Forelimb muscle (tissue), 1 donor: ENCODE measurements around the gene IPO9. TPM values are rescaled to one million over a fixed set of nuclear protein-coding genes. Genes with fewer than 3 reads are reported as not detected.

ENCODE experiments used
- DNase-seq: peaks from one replicate; pipeline ENCODE4 v3.0.0-alpha.2; 2013; ENCODE audit warnings: low read depth
- polyA plus RNA-seq: library from polyadenylated mRNA; unstranded; fragments of 120-200 nt; gene quantifications from one replicate; pipeline ENCODE4 v1.2.1, GENCODE V29; 2013; ENCODE audit not compliant: insufficient read length

Gene IPO9
- polyA plus RNA-seq = 41.0 TPM

DNA sequence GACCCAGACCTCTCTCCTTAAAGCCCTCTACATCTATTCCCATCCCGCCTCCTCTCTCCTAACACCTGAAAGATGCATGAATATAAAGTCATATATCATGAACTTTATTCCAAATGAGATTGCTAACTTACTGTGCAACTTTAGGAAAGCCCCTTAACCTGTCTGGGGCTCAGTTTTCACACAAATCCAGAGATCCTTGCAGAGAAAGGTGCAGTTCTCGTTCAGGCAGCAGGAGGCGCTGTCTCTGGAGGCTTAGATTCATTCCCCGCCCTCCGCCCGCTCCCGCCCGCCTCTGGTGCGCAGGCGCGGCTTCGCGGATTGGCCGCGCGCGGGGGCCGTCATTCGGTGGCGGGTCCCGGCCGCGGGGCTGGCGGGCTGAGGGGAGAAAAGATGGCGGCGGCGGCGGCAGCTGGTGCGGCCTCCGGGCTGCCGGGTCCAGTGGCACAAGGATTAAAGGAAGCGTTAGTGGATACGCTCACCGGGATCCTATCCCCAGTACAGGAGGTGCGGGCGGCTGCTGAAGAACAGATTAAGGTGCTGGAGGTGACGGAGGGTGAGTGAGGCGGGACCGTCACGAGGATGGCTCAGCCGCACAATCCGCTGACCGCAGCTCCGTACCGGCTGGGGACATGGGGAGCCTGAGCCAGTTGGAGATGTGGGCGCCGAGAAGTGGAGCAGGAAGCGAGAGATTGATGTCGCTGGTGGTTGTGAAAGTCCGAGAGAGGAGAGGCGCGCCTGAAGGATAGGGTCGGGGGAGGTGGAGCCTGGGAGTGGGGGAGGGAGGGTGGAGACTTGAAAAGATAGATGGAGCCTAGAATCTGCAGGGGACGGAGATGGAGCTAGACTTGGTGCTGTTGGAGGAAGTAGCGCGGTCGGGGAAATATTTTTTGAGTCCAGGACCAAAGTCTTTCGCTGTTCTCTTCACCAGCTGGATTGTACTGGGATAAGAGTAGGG is at the start of gene IPO9:
Gene IPO9, plus strand, starts transcription at position 338 of the 955 bp plus-strand sequence. Its CDS starts 53 bp downstream, at position 391.
- DNase-seq = peak; percentile 81

DNA sequence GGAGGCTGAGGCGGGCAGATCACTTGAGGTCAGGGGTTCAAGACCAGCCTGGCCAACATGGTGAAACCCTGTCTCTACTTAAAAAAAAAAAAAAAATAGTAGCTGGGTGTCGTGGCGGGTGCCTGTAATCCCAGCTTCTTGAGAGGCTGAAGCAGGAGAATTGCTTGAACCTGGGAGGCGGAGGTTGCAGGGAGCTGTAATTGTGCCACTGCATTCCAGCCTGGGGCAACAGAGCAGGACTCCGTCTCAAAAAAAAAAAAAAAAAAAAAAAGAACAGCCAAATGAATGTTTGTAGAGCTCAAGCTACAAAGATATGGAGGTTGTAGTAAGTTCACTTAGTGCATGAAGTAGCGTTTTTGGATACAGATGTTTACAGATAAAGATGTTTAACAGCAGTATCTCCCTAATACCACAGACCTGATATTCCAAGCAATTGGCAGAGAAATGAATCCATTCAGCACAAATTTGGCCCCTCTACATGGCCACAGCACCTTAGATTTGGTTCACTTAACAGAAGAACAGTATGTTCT is 49.5 kb upstream of the IPO9 start:
- no peak for DNase-seq

DNA sequence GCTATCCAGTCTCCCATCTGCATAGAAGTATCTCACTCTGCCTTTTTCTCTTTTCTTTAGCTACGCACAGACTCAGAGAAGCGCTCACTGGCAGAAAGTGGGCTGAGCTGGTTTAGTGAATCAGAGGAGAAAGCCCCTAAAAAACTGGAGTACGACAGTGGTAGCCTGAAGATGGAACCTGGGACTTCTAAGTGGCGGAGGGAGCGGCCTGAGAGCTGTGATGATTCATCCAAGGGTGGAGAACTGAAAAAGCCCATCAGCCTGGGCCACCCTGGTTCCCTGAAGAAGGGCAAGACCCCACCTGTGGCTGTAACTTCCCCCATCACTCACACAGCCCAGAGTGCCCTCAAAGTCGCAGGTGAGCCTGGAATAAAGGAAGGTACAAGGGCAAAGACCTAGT is 48.0 kb upstream of the IPO9 start:
- DNase-seq = no peak

DNA sequence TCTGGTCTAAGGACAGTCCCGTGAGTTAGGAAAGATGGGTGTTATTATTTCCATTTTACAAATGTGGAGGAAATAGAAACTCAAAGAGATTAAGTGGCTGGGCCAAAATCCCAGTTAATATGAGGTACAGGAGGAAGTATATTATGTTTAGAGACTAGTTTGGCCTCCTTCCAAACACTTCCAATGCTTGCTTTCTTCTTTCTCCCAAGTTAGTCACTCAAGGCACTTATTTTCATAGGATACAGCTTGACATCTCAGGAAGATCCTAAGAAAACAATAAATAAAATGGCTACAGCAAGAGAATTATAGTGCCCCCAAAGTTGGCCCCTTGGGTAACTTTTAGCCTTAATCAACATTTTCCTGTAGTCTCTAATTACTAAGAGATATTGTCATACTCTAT is 47.5 kb upstream of the IPO9 start:
- DNase-seq = no peak

DNA sequence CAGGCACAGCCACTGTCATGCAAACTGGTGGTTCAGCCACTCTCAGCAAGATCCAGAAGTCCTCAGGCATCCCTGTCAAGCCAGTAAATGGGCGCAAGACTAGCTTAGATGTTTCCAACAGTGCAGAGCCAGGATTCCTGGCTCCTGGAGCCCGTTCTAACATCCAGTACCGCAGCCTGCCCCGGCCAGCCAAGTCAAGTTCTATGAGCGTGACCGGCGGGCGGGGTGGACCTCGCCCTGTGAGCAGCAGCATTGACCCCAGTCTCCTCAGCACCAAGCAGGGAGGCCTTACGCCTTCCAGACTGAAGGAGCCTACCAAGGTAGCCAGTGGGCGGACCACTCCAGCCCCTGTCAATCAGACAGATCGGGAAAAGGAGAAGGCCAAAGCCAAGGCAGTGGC is 46.6 kb upstream of the IPO9 start:
- DNase-seq = no peak

DNA sequence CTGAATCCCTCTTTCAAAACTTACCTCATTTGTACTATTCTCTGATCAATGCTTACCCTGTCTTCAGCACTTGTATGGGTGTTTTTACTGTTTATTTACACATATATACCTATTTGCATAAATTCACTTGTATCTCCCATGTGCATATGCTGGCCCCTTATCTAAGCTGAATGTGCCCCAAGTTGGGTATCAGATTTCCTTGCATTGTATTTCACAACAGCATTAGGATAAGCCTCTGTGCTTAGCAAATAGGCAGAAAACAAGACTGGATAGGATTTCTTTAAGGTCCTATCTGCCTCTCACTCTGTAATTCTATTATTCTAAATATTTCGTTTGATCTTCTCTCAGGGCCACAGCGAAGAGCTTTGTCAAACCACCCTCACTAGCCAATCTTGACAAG is 45.9 kb upstream of the IPO9 start:
- no peak for DNase-seq

DNA sequence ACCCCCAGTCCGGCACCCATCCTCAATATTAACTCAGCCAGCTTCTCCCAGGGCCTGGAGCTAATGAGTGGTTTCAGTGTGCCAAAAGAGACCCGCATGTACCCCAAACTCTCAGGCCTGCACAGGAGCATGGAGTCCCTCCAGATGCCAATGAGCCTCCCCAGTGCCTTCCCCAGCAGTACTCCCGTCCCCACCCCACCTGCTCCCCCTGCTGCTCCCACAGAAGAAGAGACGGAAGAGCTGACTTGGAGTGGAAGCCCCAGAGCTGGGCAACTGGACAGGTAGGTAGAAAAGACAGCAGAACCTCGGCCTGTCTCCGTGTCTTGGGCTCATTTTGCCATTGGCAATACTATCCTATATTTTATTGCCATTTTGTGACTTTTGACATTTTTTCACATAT is 45.4 kb upstream of the IPO9 start:
- no peak for DNase-seq

DNA sequence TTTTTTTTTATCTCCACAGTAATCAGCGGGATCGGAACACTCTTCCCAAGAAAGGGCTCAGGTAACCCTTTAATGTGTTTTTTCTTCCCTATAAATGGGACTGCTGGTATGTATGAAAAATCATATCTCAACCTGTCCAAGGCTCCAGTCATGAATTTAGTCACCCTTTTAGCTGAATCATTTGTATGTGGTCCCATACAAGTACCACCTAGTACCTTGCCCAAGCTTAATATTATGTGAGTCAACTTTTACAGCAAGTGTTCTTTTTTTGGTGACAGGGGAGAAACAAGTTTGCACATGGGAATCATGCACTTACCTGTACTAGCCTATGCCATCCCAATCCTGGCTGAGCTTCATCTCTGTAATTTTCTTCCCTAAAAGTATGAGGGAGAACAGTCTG is 43.7 kb upstream of the IPO9 start:
- no peak for DNase-seq

DNA sequence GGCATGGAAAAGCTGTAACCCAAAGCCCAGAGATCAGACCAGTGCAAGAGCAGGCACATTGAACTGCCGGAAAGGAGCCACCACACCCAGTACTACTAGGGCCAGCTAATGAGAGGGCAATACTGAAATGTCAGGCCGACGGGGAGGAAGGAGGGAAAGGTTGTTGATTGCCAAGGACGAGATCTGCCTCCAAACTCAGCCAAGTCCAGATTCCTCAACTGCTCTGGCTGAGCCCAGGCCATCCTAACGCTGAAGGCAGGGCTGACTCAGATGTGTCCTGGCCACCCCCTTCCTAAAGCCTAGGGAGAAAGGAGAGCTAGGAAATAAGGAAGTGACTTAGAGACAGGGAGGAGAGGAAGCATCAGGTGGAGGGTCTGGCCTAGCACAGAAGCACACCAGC is 42.1 kb upstream of the IPO9 start:
- no peak for DNase-seq

DNA sequence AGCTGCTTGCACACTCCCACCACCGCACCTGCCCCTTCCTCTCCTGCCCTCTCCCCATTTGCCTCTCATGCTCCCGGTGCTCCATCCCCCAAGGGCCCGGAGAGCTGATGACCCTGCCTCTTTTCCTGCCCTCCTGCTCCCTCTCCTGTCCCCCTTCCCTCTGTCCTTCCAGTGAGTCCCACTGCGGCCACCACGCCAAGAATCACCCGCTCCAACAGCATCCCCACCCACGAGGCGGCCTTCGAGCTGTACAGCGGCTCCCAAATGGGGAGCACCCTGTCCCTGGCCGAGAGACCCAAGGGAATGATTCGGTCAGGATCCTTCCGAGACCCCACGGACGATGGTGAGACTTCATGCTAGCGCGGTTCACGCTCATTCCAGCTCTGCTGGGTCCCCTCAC is 40.7 kb upstream of the IPO9 start:
- no peak for DNase-seq

DNA sequence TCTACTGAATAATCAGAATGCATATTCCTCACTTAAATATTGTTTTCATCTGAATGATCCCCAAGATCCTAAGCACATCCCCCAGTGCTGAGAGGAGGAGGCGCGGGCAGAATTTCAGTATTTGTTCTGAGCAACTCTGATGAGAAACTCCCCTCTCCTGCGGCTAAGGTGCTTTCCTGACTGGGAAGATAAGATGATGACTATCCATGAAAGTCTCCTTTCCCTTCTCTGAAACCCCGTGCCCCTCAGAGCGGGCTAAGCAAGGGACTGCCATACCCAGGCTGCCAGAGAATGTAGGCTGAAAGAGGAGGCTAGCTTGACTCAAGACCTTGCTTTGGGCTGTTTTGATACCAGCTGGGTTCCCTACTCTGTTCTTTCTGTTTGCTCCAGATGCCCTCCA is 39.7 kb upstream of the IPO9 start:
- DNase-seq = no peak

DNA sequence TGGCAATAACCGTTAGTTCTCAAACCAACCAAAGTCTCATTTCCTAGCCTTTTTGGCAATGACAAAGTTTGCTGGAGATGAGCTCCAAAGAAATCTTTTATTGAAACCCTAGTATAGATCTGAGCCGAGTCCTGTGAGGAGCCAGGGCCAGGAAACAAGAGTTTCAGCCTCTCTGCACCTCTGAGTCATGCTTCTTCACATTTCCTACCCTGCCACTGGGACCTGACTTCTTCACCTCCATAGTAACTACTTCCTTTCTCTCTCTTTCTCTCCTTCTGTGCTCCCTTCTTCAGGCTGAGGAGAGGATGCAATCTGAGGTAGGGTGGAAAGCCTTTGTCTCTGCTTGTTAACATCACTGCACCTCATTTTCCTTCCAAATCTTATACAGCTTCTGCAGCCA is 38.7 kb upstream of the IPO9 start:
- no peak for DNase-seq

DNA sequence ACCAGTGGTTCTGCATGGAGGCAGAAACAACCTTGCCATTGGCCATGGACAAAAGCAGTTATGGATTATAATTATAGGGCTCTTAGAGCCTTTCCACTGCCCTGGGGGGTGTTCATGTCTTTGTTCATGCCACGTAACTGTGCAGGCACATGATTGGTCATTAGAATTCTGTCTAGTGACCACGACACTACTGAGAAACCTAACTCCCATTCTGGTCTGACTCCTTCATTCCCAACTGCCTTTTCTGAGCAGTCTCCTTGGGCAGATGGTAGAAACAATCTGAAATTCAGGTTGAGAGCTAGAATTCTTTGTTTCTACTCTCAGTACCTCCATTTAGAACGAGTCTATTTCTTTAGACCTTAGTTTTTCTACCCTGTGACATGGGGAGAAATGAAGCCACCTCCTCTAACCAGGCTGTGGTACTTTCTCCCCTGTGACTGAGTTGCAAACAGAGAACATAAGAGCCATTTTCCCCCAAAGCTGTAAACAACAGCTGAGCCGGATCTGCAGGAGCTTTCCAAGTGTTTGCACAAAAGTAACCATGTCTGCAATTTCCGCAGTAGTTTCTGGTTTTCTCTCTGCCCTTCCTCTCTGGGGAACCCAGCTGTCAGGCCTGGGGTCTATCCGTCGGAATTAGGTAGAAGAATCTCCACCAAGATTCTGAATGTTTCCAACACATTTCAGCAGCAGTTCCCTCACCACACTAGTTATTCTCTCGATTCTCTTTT is 37.7 kb upstream of the IPO9 start:
- peak; percentile 48 for DNase-seq

DNA sequence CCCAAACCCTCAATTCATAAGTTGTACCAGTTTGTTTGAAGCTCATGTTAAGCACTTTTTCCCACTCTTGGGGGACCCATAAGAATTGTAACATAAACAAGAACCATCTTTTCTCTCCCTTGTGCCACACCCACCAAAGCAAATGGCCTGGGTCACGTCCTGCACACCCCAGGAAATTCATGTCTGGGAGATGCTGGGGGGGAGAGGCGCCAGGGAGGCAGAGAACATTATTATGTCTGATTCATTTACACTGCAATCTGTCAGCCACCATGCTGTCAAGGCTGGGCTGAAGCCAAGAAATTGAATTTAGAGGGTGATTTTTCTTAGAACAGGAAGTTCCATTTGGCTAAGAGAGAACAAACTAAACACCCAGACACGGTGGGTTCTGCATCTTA is 37.2 kb upstream of the IPO9 start:
- DNase-seq = no peak

DNA sequence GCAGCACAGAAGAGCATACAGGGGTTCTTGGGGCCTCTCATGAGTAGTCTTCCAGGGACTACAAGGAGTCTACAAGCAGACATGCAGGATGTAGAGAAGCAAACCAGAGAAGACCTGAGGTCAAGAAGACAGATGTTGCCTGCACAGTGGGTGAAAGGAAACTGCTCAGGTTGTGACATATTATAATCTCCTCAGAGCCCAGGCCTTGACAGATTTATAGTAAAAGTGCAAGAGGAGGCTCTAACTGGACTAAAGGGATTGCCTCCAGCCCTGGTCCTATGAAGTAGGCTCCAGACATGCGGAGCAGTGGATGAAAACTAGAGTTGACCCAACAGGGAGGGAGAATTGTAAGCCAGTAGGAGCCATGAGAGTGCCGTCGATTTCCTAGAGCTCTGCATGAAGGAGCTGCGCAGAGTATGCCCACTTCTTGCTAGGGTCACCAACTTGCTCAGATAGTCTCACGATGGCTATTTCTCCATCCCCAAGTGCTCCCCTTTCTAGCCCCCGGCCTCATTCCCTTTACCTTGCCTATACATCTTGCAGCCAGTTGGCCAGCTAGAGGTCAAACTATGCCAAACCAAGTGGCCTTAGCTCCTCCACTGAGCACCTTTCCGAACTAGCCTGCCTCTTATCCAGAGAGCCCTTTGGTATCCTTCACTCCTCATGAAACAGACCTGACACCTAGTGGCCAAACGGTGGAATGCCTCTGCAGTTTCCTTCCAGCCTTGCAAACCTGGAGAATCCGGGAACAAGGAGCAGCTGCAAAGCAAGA is 36.2 kb upstream of the IPO9 start:
- DNase-seq = peak; percentile 67

DNA sequence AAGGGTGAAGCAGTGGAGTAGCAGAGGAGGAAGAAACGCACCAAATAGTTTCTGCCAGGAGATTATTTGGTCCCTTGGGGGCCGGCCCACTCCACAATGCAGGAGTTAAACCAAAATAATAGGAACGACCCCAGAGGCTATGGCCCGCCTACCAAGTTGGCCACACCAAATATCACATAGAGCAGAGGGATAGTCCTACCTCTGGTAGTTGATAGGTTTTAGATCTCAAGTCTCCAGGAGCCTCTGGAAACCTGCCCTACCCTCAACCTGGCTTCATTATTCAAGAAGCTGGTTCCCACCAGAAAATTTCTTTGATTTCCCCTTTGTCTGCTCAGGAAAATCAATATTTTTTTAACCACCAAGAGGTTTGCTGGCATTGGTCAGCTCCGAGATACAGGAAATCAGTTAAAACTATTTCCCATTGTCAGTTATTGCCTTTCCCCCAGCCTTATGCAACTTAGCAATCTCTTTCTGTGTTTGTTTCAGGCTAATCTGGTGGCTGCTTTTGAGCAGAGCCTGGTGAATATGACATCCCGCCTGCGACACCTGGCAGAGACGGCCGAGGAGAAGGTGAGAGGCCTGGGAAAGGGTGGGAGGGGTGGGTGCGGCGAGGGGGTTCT is 35.5 kb upstream of the IPO9 start:
- DNase-seq = no peak

DNA sequence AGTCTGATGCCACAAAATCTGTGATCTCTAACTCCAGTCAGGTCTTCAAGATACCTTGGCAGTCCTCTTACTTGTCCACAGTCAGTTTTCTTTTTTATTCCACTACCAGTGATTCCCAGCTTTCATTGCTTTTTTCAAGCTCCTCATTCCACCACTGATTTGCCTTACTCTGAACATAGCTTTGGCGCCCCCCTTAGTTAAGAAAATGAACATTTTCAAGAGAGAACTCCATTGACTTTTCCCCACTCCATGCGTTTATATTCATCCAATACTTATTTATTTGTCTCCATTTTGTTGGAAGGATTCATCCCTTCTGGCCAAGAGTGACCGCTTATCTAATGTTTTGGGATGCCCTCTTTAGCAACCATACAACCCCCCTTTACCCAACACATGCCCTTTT is 33.9 kb upstream of the IPO9 start:
- no peak for DNase-seq

DNA sequence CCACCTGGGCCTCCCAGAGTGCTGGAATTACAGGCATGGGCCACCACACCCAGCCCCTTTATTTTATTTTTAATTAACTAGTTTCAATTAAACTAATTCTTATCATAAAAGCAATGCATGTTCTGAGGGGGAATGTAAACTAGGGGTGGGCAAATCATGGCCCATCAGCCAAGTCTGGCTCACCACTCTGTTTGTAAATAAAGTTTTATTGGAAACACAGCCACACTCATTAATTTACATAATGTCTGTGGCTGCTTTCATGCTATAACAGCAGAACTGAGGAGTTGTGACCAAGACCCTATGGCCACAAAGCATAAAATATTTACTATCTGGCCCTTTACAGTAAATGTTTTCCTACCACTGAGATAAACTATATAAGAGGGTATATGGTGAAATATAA is 28.7 kb upstream of the IPO9 start:
- no peak for DNase-seq

DNA sequence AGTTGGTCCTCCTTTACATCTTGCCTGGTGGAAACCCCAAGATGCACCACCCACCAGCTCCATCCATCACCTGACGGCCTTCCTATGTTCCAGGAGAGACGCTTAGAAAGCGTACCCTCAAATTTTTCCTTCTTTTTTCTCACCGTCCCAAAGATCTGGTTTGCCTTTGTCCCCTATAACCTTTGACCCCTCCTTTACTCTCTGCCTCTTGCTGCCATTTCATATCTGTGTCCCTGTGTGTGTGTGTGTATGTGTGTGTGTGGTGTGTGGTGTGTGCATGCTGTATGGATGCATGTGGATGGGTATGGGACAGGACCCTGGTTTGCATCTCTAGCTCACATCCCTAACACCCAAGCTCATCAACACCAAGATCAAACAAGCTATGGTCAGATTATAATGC is 22.2 kb upstream of the IPO9 start:
- DNase-seq = no peak

DNA sequence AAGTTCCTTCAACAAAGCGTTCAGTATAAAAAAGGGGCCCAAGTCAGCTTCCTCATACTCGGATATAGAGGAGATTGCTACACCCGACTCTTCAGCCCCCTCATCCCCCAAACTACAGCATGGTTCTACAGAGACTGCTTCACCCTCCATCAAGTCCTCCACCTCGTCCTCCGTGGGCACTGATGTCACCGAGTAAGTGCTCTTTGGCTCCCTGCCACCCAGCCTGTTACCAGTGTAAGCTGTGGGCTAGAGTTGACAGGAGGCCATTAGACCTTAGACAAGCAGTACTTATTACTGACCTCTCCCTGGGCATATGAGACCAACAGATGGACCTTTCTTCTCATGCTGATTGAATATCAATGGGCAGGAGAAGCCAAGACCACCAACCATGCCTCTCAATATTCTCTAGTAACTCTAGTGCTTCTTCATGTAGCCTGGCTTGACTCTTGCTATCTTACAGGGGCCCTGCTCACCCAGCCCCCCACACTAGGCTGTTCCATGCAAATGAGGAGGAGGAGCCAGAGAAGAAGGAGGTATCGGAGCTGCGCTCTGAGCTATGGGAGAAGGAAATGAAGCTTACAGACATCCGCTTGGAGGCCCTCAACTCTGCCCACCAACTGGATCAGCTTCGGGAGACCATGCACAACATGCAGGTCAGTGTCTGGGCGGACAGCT is 20.9 kb upstream of the IPO9 start:
- DNase-seq = no peak

DNA sequence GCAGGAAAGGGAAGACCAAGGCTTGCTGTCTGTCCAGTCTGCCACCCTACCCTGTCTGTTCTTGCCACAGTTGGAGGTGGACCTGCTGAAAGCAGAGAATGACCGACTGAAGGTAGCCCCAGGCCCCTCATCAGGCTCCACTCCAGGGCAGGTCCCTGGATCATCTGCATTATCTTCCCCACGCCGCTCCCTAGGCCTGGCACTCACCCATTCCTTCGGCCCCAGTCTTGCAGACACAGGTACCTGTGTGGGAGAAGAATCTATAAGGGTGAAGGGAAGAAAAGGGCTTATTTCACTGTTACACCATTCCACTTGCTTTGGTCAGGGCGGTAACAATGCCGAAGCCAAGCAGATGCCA is 20.3 kb upstream of the IPO9 start:
- DNase-seq = no peak
